Right lobe of liver (tissue), 6 donors: ENCODE measurements around the gene KCNH2. TPM values are rescaled to one million over a fixed set of nuclear protein-coding genes. Genes with fewer than 3 reads are reported as not detected.
A peak's percentile ranks its signal among the peaks of the same experiment; 100 is the strongest.

Experiments
- ATAC-seq, 4 donors: fragments of 200-7000 bp; cut with Tn5 transposase; one replicate each; pipeline ENCODE4 v1.9.1; 2020; ENCODE audit warnings: mild to moderate bottlenecking in 4 of 4, moderate library complexity in 4 of 4
- DNase-seq, 3 donors: peaks; one replicate each; pipeline ENCODE4 v3.0.0-alpha.2; 2020
- H3K27ac ChIP-seq, 3 donors: fragments of 200-600 bp; one replicate each; pipeline ENCODE4 v1.8.0; 2022
- H3K27me3 ChIP-seq, 2 donors: fragments of 200-600 bp; one replicate each; pipeline ENCODE4 v1.8.0; 2022
- H3K36me3 ChIP-seq, 4 donors: fragments of 200-600 bp; sonication (generic) in 1 of 4; one replicate each; pipeline versions ENCODE4 v1.5.1 to v1.8.0; 2017 to 2022; ENCODE audit warnings: control low read depth in 1 of 4
- H3K4me1 ChIP-seq, 4 donors: fragments of 200-600 bp; sonication (generic) in 1 of 4; one replicate each; pipeline versions ENCODE4 v1.5.1 to v1.8.0; 2017 to 2022; ENCODE audit warnings: control low read depth in 1 of 4
- H3K4me3 ChIP-seq, 3 donors: fragments of 200-600 bp; one replicate each; pipeline ENCODE4 v1.8.0; 2022
- H3K9me3 ChIP-seq, 4 donors: fragments of 200-600 bp; sonication (generic) in 1 of 4; one replicate each; pipeline versions ENCODE4 v1.5.1 to v1.8.0; 2017 to 2022; ENCODE audit warnings: control low read depth in 1 of 4
- CTCF ChIP-seq, 4 donors: fragments of 200-600 bp in 3 of 4; fragments of 450-650 bp in 1 of 4; IDR thresholded peaks; one replicate each; pipeline versions ENCODE4 v1.5.1 to v1.8.0; 2016 to 2022; ENCODE audit warnings: antibody characterized with exemption in 4 of 4, mild to moderate bottlenecking in 2 of 4
- POLR2A ChIP-seq: fragments of 450-650 bp; IDR thresholded peaks from one replicate; pipeline ENCODE4 v1.6.1; 2017; ENCODE audit warnings: antibody characterized with exemption, mild to moderate bottlenecking
- WGBS: methylation state at CpG from one replicate; pipeline ENCODE4 v1.1.6; 2018; ENCODE audit warnings: low coverage, low lambda C conversion rate; ENCODE audit not compliant: insufficient coverage; ENCODE audit errors: missing lambda C conversion rate; 5-methylcytosine and 5-hydroxymethylcytosine counted together
- intact Hi-C, 2 donors: fragments of 100-400 bp; cut with DNase I; formaldehyde crosslinking; loops; one replicate each; pipeline versions ENCODE4 v1.11.2 to v1.14.1; 2022
- total RNA-seq, 6 experiments: library from RNA; depleted of rRNA in 2 of 6; stranded (reverse); fragments of >200 nt in 2 of 6; fragmentation: NEBNext Ultra II Directional in 3 of 6; extraction: Animal tissue kit (Norgen Biotek cat#: 25700) in 3 of 6; gene quantifications; one replicate each; pipeline versions ENCODE4 v1.1.0 to v1.2.4, GENCODE V29; 2016 to 2023
- donor health status: DM: no; HTN: yes; CAD: no.
- donor health status: DM: no; HTN: no; CAD: no.
- donor health status: DM: no; HTN: no; CAD: no.
- donor health status: DM: no; HTN: yes; CAD: no.
- donor health status: DM: no; HTN: yes; CAD: no.

The KCNH2 gene
- total RNA-seq, 6 experiments from 2014 or later: 0.11 to 0.69 (median 0.18) TPM; not detected in 1

- intact Hi-C loops: no loop called here
- Histone ChIP-seq H3K9me3 (no peaks in the 10 kb centered on the region), H3K4me3 (no peak overlapping the region), H3K27ac (no peak overlapping the region), H3K27me3 (peaks cover 0 to 8% of the 10 kb centered on the region in 2 donors), H3K4me1 (peaks cover 0 to 10% (median 0%) of the 10 kb centered on the region in 4 donors), H3K36me3 (no peaks in the 10 kb centered on the region)
- DNase-seq (no peak), ATAC-seq (peak in 3 of 4 donors; percentile 12 to 30 (median 17))
- no peak for TF ChIP-seq POLR2A
- TF ChIP-seq CTCF (IDR thresholded peaks at IDR 0.05): no peak
- WGBS: 26% methylated on average over 8 of the region's 16 CpGs
Measured at GRCh38 chr7:150971242-150972022, 6.7 kb downstream of the KCNH2 start.

- no peak for ATAC-seq
- 68% methylated on average over 4 of the region's 11 CpGs for WGBS
- Histone ChIP-seq H3K4me1 (peaks cover 0 to 10% (median 0%) of the 10 kb centered on the region in 4 donors), H3K9me3 (no peaks in the 10 kb centered on the region), H3K4me3 (no peak overlapping the region), H3K36me3 (no peaks in the 10 kb centered on the region), H3K27ac (no peak overlapping the region), H3K27me3 (peaks cover 0 to 8% of the 10 kb centered on the region in 2 donors)
- intact Hi-C loops: no loop called here
- no peak for DNase-seq
- TF ChIP-seq CTCF (IDR thresholded peaks at IDR 0.05) (no peak), POLR2A (no peak)
Measured at GRCh38 chr7:150970424-150970823, 7.7 kb downstream of the KCNH2 start.

- H3K4me3 ChIP-seq: no peak overlapping the region
- peaks cover 0 to 2% (median 0%) of the 10 kb centered on the region in 4 donors for H3K4me1 ChIP-seq
- intact Hi-C loops: no loop called here
- ATAC-seq: no peak
- TF ChIP-seq POLR2A: no peak
- TF ChIP-seq CTCF (IDR thresholded peaks at IDR 0.05): no peak
- H3K9me3 ChIP-seq: no peaks in the 10 kb centered on the region
- H3K27ac ChIP-seq: no peak overlapping the region
- no peaks in the 10 kb centered on the region for H3K36me3 ChIP-seq
- H3K27me3 ChIP-seq: peaks cover 0 to 3% of the 10 kb centered on the region in 2 donors
- WGBS: 40% methylated on average over 5 of the region's 7 CpGs
- DNase-seq: no peak
Measured at GRCh38 chr7:150969475-150969874, 8.6 kb downstream of the KCNH2 start.

GRCh38 chr7:150968734-150969372 lies 9.3 kb downstream of the KCNH2 start:
- no peak overlapping the region for H3K4me3 ChIP-seq
- no peak for TF ChIP-seq POLR2A
- TF ChIP-seq CTCF (IDR thresholded peaks at IDR 0.05): no peak
- 25% methylated on average over 2 of the region's 16 CpGs for WGBS
- no peaks in the 10 kb centered on the region for H3K27me3 ChIP-seq
- H3K36me3 ChIP-seq: no peaks in the 10 kb centered on the region
- no peak for ATAC-seq
- DNase-seq: no peak
- H3K9me3 ChIP-seq: no peaks in the 10 kb centered on the region
- no peak overlapping the region for H3K27ac ChIP-seq
- intact Hi-C loops: no loop called here
- H3K4me1 ChIP-seq: no peaks in the 10 kb centered on the region
